A673 (cell line): ENCODE results near the gene EGR2.

Experiments used
- EZH2 ChIP-seq: fragments of 200-600 bp; sonication (generic); IDR thresholded peaks from 2 replicates; pipeline ENCODE4 v1.6.1; 2017; ENCODE audit warnings: borderline replicate concordance, low read depth, mild to moderate bottlenecking, mixed read lengths, antibody characterized with exemption, low read length; ENCODE audit not compliant: poor library complexity, severe bottlenecking
- TF ChIP-seq, protein P1 (sequence below): fragments of 300-800, 200-600 bp; sonication (generic); conservative IDR thresholded peaks from 2 replicates; pipeline ENCODE4 v1.5.1; 2017; ENCODE audit warnings: low read depth, mild to moderate bottlenecking, antibody characterized with exemption, low read length, moderate library complexity, mixed read lengths

DNA sequence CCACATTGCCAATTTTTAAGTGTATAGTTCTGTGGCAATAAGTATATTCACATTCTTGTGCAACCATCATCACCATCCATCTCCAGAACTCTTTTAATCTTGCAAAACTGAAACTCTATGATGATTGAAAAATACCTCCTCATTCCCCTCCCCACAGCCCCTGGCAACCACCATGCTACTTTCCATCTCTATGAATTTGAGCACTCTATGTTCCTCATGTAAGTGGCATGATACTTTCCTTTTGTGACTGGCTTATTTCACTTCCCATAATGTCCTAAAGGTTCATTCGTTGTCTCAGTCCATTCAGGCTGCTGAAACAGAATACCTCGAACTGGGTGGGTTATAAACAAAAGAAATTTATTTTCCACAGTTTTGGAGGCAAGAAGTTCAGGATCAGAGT lies 23.4 kb upstream of the EGR2 start:
- TF ChIP-seq, protein P1, sequence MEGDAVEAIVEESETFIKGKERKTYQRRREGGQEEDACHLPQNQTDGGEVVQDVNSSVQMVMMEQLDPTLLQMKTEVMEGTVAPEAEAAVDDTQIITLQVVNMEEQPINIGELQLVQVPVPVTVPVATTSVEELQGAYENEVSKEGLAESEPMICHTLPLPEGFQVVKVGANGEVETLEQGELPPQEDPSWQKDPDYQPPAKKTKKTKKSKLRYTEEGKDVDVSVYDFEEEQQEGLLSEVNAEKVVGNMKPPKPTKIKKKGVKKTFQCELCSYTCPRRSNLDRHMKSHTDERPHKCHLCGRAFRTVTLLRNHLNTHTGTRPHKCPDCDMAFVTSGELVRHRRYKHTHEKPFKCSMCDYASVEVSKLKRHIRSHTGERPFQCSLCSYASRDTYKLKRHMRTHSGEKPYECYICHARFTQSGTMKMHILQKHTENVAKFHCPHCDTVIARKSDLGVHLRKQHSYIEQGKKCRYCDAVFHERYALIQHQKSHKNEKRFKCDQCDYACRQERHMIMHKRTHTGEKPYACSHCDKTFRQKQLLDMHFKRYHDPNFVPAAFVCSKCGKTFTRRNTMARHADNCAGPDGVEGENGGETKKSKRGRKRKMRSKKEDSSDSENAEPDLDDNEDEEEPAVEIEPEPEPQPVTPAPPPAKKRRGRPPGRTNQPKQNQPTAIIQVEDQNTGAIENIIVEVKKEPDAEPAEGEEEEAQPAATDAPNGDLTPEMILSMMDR: no peak
- TF ChIP-seq EZH2: no peak
